Activated CD8-positive, alpha-beta memory T cell treated with anti-CD3 and anti-CD28 coated beads, Interleukin-2, amount 50 U/mL, for 4 hours (primary cell): ENCODE results near the gene ACTRT2.

ENCODE experiments used
- DNase-seq: peaks from one replicate; pipeline ENCODE4 v3.0.0-alpha.2; 2020

Gene ACTRT2

DNA sequence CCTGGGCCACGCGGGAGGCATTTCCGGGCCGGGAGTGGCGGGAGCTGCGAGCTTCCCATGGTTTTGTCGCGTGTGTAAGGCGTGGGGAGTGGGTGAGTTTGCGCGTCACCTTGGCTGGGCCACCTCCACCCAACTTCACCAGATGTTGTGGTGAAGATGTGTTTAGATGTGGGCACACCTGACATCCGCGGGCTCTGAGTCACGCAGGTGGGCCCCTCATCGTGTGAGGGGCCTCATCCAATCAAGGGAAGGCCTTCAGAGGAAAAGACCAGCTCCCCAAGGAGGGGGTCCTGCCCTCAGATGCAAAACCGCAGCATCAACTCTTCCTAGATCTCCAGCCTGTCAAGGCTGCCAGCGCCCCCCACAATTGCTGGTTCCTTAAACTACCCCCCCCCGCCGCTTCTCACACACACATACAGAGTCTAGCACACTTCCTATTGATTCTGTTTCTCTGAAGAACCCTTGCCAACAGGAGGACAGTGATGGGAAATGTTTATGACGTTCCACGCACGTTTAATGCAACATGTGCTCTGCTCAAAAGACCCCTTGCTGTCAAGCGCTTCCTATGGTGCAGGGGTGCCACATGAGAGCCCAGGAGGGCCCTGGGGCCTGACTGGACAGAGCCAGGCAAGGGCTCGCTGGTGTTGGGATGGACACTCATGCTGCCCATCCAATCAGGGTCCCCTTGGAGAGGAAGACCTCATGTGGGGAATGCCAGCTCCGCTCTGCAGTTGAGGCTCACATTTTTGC, 11.9 kb downstream of the ACTRT2 start:
- peak; percentile 43 for DNase-seq

DNA sequence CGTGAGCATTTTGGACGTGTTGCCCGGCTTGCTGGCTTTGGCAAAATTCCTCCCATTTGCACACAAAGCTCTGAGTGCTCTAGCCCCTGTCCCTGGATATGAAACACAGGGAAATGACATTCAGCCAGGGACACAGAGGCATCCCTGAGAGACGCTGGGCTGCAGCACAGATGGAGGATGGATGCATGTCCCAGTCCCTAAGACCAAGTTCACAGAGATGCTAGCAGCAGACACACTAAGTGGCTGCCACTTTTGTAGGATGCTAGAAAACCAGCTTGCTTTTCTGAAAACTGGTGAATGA, 12.5 kb downstream of the ACTRT2 start:
- no peak for DNase-seq

DNA sequence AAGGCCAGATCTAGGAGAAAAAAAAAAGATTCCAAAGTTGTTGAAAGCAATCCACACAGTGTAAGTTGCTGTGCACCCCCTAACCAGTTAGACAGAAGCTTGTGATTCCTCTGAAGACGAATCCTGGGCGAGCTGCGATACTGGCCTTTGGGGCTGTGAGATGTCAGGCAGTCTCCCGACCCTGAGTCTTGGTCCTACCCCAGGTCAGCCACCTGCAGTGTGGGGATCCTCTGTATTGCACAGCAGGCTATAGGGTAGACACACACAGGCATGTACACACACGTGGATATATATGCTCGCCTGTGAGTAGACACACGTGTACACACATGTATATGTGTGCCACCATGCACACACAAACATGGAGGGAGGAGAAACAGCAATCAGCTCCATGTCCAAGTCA, 12.9 kb downstream of the ACTRT2 start:
- no peak for DNase-seq

DNA sequence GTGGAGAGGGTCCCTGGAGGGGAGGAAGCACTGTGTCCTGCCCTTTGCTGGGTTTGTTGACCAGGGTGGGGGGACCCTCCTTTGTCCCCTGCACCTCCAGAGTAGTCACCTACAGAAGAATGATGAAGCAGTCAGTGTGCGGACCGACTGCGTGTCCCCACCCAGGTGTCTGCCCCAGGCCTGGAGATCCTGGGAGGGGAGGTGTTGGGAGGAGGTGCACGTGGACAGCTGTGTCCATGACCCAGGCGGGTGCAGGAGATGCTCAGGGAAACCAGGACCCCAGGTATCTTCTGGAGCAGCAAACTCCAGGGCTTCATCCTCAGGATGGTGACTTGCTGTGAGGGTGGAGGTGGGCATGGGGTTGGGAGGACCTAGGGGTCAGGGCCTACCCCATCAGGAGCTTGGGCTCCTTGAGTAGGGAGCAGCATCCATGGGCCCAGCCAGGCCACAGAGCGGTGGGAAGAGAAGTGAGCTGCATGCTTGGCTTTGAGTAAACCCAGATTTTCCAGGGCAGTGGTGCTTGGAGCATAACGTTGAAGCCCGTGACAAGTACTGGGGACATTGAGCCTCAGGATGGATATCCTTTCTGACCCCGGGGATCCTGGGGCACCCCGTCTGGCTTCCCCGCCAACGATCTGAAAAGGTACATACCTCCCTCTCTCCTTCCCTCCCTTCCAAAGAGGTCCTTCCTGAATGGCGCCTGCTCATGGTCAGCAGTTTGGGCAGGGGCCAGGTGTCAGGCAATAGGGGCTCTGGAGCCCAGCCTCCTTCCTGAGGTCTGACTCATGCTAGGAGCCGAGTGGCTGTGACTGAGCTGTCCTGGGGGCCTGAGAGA, 13.7 kb downstream of the ACTRT2 start:
- DNase-seq: no peak

DNA sequence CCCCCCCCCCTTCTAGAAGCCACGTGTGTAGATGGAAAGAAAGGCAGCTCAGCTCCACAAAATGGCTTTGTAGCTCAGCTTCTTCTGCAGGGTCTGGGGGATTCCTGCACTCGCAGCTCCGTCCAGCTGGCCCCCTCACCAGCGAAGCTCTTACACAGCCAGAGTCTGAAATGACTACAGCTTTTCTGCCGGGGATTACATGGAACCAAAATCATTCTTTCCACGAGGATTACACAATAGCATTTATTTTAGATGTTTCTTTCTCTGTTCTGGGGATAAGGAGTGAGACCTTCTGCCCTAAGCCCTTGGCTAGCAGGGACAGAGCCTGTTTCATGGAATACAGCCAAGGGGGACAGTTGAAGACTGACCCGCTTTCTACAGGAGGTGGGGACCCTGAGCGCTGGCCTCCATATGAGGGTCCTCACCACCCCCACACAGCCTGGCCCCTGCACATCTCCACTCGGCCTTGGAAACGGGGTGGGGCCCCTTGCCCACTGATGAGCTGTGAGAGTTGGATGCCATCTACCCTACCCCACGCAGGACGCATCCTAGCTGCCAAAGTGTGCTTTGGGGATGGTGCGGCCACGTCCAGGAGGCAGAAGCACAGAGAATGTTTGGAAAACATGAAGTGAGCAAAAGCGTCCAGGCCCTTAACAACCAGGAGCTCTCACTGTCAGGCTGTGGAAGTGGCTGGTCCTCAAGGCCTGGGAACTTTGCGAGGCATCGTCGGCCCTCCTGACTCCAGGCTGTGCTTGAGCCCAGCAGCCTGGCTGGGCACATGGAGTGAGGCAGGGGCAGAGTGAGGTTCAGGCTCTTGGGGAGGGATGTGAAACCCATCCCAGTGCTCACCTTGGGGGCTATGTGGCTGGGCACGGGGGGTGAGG, 14.5 kb downstream of the ACTRT2 start:
- DNase-seq: no peak

DNA sequence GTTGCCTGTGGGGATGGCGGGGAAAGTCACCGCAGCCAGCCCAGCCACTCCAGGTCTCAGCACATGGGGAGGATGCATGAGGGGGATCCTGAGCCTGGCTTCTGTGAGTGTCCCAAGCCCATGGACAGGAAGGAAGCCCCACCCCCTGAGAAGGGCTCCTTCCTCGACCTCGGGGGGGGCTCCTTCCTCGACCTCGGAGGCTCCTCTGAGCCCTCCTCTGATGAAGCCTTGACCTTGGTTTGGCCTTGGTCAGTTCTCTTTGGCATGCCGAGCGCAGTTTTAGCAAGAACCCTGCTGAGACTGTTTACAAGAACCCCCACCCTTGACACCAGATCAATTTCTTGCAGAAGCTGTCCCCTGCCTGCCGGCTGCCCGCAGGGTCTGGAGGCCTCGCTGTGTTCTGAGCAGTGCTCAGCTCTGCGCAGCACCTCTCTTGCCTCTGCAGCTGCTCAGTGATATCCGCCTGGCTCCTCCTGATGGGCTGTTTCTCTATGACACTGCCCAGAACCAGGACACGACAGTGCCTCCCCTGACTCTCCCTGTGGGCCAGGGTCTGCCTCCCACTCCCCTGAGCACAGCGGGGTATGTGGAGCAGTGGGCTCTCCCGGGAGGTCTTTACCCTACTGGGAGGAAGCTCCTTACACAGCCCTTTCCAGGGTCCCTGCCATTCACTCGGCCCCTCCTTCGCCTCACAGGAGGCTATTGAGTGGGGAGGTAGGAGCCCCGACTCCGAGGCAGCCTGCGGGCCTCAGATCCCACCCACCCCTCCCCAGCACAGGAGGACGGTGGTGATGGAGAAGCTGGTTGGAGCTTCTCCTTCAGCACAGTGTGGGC, 15.4 kb downstream of the ACTRT2 start:
- no peak for DNase-seq

DNA sequence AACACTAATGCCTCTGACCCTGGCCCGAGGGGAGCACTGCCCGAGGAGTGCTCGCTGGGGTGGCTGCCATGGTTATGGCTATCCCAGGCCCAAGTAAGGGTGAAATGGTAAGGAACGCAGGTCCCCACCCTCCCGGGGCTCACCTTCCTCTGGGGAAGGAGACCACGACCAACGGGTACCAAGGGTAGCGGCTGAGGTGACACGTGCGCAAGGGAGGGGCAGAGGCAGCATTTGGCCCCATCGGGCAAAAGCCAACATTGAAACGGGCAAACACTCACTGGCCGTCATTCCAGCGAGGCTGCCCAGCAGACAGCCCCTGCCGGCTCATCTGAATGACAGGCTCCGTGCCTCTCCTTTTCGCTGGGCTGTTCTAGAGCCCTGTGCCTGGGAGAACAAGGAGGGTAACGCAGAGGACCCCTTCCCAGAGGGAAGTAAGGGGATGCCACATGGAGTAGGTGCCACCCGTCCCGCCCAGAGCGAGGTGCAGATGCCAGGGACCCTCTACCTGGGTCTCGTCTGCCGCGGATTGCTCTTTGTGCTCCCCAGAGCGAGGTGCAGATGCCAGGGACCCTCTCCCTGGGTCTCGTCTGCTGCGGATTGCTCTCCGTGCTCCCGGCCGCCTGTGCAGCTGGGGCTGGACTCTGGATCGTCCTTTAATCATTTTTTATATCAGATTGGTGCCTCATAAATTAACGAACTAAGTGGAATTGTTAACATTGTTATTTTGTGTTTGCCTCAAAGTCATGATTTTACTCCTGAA, 16.2 kb downstream of the ACTRT2 start:
- no peak for DNase-seq

DNA sequence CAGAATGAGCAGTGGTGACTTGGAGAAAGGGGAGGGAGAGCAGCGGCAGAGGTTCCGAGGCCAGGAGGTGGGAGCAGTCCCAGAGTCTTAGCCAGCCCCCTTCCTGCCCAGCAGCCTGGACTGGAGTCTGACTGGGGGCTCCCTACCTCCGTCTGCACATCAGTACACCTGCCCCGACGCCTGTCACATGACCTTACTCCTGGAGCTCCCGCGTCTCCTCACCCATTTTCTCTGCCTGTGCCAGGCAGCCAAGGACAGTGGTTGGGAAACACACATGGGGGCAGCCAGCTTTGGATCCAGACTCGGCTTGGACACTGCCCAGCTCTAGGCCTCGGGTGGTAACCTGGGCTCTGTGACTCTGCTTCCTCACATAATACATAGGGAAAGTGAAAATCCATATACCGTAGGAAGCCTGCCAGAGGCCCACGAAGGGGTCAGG, 16.9 kb downstream of the ACTRT2 start:
- no peak for DNase-seq

DNA sequence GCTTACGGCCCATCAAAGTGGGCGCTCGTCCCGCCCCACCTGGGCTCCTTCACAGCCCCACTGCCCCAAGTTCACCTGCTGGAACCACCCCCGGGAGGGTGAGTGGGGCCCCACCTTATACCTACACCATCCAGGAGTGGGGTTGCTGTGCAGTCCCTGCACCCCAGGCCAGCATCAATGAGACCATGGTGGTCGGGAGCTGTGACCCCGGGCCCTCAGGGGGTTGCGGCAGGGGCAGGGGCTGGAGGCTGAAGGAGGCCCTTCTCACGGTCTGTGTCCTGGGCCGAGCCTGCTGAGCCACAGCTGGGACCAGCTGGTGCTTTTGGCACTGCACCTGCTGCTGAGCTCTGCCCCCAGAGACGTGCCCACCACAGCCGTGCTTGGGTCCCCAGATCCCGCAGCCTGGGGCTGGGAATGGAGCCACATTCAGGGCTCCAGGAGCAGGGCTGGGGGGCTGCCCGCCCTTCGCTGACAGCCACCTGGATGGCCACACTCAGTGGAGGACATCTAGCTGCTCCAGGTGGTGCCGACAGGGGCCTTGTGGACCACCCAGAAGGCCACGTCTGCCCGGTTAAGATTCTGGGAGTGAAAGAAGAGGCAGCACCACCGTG, 17.4 kb downstream of the ACTRT2 start:
- DNase-seq: no peak

DNA sequence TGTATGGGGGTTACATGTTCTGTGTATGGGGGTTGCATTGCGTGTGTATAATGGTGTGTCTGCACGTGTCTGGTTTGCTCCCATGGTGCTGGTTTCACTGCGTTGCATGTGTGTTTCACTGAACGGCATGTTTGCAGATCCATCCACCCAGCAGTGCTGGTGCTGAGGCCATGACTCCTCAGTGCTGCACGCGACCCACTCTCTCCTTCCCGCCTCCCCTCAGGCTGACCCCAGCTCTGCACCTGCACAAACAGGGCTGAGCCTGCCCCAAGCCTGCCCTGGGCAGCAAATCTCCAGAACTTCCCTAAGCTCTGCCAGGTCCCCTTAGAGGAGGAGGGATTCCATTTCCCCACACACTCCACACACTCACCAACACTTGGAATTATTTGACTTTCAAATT, 18.7 kb downstream of the ACTRT2 start:
- no peak for DNase-seq

DNA sequence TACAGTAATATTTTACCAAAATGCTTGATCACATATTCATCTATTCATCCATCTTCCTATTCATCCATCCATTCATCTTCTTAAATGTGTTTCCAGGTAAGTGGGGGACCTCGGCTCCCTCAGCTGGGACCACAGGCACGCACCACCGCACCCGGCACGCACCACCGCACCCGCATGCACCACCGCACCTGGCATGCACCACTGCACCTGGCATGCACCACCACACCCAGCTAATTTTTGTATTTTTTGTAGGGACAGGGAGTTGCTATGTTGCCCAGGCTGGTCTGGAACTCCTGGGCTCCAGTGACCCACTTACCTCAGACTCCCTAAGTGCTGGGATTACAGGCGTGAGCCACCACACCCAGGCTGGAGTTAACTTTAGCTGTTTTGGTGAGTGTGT, 21.2 kb downstream of the ACTRT2 start:
- DNase-seq: no peak

DNA sequence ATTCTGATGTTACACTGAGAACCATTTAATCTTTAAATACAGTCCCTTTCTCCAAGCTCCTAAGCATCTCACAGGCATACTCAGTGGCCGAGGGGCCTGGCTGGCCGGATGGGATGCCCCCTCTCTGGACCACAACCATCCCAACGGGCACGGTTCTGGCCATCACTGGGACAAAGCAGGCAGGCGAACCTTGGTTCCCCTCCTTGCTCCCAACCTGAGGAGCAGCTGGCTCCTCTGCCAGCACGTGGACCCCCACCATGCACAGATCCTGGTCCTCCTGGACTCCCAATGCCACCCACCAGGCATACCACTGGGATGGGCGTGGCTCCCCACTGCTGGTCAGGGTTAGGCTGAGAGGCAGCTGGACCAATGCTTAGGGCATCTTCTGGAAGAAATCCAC, 27.9 kb downstream of the ACTRT2 start:
- DNase-seq: no peak

DNA sequence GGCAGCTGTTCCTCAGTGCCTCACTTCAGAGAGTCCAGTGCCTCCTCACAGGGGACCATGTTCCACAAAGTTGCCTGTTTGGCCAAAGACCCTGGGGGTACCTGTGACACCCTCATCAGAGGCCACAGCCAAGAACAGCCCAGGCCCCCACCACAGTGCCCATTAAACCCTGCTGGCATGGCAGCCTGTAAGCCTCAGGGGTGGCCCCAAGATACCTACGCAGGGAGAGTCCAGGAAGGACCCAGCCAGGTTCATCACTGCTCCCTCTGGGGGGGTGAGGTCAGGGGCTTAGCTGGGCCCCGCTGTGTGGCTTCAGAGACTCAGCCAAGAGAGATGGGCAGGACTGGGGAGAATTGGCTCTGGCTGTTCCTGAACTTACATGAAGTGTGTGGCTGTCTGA, 28.6 kb downstream of the ACTRT2 start:
- no peak for DNase-seq

DNA sequence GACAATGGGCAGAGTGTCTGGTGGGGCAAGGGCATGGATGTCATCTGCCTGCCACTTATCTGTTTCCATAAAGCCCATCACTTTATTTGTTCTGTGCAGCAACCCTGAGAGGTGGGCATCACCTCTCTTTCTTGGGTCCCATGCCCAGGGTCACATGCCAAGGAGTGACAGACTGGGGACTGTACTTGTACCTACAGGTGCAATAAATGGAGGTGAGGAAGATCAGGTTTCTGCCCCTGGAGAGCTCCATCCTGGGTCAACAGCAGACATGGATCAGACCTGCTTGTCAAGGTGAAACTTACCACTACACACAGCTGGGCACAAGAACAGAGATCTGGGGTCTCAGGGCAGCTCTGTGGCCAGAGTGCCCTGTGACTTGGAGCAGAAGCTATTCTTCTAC, 29.3 kb downstream of the ACTRT2 start:
- no peak for DNase-seq

DNA sequence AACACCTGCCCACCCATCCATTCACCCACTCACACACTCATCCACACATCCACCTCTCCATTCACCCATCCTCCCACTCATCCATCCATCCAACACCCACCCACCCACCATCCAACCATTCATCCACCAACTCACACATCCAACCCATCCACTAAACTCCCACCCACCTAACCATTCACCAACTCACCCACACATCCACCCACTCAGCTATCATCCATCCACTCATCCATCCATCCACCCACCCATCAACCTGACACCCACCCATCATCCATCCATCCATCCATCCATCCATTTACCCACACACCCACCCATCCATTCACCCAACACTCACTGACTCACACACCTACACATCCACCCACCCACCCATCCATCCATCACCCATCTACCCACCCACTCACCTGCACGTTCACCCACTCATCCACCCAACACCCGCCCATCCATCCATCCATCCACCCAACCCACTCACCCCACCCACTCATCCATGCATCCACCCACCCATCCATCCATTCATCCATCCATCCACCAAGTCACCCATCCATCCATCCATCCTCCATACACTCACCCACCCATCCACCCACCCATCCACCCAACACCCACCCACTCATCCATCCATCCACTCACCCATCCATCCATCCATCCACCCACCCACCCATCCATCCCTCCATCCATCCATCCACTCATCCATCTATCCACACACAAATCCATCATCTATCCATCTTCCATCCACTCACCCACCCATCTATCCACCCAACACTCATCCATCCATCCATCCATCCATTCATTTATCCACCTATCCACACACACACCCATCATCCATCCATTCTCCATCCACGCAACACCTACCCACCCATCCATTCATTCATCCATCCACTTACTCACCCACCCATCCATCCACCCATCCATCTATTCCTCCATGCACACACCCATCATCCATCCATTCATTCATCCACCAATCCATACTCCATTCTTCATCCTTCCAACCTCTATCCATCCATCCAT, 30.3 kb downstream of the ACTRT2 start:
- DNase-seq: no peak

DNA sequence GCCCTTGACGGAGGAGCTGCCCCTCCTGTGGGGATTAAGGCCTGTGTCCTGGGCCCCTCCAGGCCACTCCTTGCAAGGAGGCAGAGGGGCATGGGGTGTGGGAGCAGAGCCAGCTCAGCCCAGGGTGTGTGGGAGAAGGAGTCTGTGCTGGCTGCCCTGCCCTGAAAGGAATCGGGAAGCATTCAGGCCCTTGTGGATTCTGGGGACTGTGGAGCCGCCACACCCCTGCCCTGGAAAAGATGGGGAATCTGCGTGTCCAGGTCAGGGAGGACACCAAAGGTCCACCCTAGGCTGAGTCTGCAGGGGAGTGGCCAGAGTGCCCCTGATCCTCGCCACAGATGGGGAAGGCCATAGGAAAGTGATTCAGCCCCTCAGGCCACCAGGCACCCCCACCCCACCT, 31.2 kb downstream of the ACTRT2 start:
- DNase-seq: peak; percentile 8

DNA sequence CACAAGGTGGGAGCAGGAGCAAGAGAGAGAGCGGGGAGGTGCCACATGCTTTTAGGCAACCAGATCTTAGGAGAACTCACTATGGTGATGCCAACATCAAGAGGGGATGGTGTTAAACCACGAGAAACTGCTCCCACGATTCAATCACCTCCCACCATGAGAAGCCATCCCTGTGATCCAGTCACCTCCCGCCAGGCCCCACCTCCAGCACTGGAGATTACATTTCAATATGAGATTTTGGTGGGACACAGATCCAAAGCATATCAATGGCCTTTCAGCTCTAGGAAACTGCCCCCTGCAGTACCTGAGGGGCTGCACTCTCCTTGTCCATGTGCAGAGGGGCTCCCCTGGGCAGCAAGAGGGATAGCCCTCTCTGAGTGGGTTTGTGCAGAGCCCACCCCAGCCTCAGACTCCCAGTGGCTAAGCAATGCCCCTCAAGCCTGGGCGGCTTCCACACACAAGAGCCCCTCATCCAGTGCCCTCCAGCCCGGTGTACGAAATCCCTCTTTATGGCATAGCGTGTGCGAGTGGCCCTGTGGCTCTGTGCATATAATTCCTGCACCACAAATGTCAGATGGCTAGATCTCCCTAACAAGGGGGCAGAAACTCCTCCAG, 32.2 kb downstream of the ACTRT2 start:
- no peak for DNase-seq

DNA sequence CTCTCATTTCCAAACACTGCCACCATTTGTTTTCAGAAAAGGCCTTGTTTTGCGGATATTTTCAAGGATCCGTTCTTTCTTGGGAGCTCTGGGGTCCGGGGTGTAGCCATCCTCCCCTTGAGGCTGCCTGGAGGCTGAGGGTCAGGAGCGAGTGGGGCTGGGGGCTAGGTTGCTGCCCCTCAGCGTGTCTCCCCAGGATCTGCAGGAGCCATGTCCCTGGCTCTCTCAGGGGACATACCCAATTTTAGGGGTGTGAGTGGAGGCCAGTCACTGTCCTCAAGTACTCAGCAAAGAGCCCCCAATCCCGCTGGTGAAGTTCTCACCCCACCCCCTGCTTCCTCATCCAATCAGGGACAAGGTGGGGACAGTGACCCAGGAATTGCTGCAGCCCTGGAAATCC, 32.7 kb downstream of the ACTRT2 start:
- DNase-seq: no peak

DNA sequence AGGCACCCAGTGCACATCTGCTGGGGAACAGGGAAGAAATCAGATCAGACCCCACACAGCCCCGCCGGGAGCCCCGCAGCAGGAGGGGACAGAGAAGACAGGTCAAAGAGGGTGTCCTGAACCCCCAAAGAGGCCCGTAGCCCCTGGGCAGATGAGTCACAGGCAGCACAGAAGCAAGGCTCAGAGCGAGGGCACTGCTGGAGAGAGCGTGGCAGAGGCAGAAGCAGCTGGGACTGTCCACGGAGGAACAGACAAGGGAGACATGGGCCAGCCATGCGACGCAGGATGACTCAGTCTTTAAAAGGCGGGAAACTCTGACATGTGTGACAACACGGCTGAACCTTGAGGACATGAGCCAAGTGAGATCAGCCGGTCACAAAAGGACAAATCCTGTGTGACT, 33.2 kb downstream of the ACTRT2 start:
- no peak for DNase-seq

DNA sequence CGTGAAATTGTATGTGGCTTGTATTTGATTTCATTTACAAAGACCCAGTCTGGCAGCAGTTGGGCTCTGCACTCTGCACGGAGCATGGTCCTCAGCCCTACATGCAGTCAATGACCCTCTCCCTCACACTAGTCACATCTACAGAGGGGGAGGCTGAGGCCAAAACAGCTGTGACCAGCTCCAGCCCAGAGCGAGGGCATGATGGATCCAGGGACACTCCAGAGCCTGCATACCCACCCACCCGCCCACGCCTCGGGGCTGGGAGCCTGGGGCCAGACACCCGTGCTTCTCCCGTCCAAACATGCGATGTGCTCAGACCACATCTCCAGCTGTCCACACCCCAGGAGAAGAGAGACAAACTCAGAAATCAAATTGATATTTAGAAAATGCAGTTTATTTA, 33.8 kb downstream of the ACTRT2 start:
- DNase-seq: no peak
